HEK293 (cell line): ENCODE results near the gene CLCN3.

Source experiments
- CTCF ChIA-PET: fragments of 350-600 bp; formaldehyde crosslinking; extraction: SDS; loops from one replicate; lab custom pipeline; 2021; ENCODE audit warnings: antibody characterized with exemption; lab: Yijun Ruan, JAX
- POLR2A ChIA-PET: fragments of 300-600 bp; formaldehyde crosslinking; extraction: SDS; loops from one replicate; lab custom pipeline; 2020; ENCODE audit warnings: antibody characterized with exemption, inconsistent platforms; lab: Yijun Ruan, JAX
- H3K27ac ChIP-seq: fragments of 200-500 bp; sonication (Bioruptor generic); 2 replicates; pipeline ENCODE4 v1.5.1; 2014; ENCODE audit warnings: low read depth, low read length, control low read depth, inconsistent platforms; ENCODE audit errors: extremely low read depth
- H3K36me3 ChIP-seq, 2 experiments: fragments of 200-500 bp in 1 of 2; sonication (Bioruptor generic) in 1 of 2; 1 replicate in 1 of 2; 2 replicates in 1 of 2; pipeline ENCODE4 v1.5.1; 2014 to 2017; ENCODE audit warnings: inconsistent platforms in 2 of 2, low read length in 2 of 2; ENCODE audit not compliant: control insufficient read depth in 2 of 2, insufficient read depth in 1 of 2
- H3K4me1 ChIP-seq: fragments of 200-500 bp; sonication (Bioruptor generic); 2 replicates; pipeline ENCODE4 v1.5.1; 2014; ENCODE audit warnings: mild to moderate bottlenecking, low read length, inconsistent platforms; ENCODE audit not compliant: control insufficient read depth, insufficient read depth
- H3K4me3 ChIP-seq: 2 replicates; pipeline ENCODE4 v1.5.1; 2011; ENCODE audit warnings: low read depth, mild to moderate bottlenecking, control low read depth, low read length, moderate library complexity
- H3K9me3 ChIP-seq: fragments of 200-500 bp; sonication (Bioruptor generic); 2 replicates; pipeline ENCODE4 v1.5.1; 2014; ENCODE audit warnings: low read depth, low read length, inconsistent platforms; ENCODE audit not compliant: control insufficient read depth, insufficient read depth
- IKZF3 ChIP-seq: fragments of 450-650 bp; IDR thresholded peaks from 2 replicates; pipeline ENCODE4 v1.5.0; 2018; ENCODE audit warnings: missing biosample characterization, mild to moderate bottlenecking, missing genetic modification characterization, moderate library complexity
- KLF9 ChIP-seq: fragments of 450-650 bp; formaldehyde crosslinking; IDR thresholded peaks from 2 replicates; pipeline ENCODE4 v1.5.1; 2016; ENCODE audit warnings: missing biosample characterization, missing genetic modification characterization, low read depth
- MYNN ChIP-seq: fragments of 450-650 bp; formaldehyde crosslinking; IDR thresholded peaks from 2 replicates; pipeline ENCODE4 v1.5.1; 2016; ENCODE audit warnings: missing biosample characterization, missing genetic modification characterization, borderline replicate concordance
- MZF1 ChIP-seq: fragments of 450-650 bp; formaldehyde crosslinking; IDR thresholded peaks from 2 replicates; pipeline ENCODE4 v1.5.1; 2017; ENCODE audit warnings: missing biosample characterization, missing genetic modification characterization, borderline replicate concordance
- SP7 ChIP-seq: fragments of 450-650 bp; formaldehyde crosslinking; IDR thresholded peaks from 2 replicates; pipeline ENCODE4 v1.5.1; 2016; ENCODE audit warnings: missing biosample characterization, missing genetic modification characterization
- TCF7L2 ChIP-seq: IDR thresholded peaks from 2 replicates; pipeline ENCODE4 v1.6.1; 2011; ENCODE audit warnings: low read depth, mild to moderate bottlenecking, inconsistent platforms, low read length, moderate library complexity, borderline replicate concordance
- ZBTB17 ChIP-seq: fragments of 450-650 bp; formaldehyde crosslinking; IDR thresholded peaks from 2 replicates; pipeline ENCODE4 v1.5.1; 2016; ENCODE audit warnings: missing biosample characterization, missing genetic modification characterization
- ZBTB48 ChIP-seq: fragments of 450-650 bp; formaldehyde crosslinking; IDR thresholded peaks from 2 replicates; pipeline ENCODE4 v1.5.1; 2016; ENCODE audit warnings: missing biosample characterization, missing genetic modification characterization
- ZBTB8A ChIP-seq: fragments of 450-650 bp; formaldehyde crosslinking; IDR thresholded peaks from 2 replicates; pipeline ENCODE4 v1.5.1; 2016; ENCODE audit warnings: missing biosample characterization, missing genetic modification characterization
- ZFP41 ChIP-seq: fragments of 450-650 bp; formaldehyde crosslinking; IDR thresholded peaks from 2 replicates; pipeline ENCODE4 v1.5.1; 2016; ENCODE audit warnings: missing biosample characterization, missing genetic modification characterization, borderline replicate concordance
- ZFP69B ChIP-seq: fragments of 450-650 bp; formaldehyde crosslinking; IDR thresholded peaks from 2 replicates; pipeline ENCODE4 v1.5.1; 2016; ENCODE audit warnings: missing biosample characterization, missing genetic modification characterization
- ZNF335 ChIP-seq: fragments of 450-650 bp; formaldehyde crosslinking; conservative IDR thresholded peaks from 2 replicates; pipeline ENCODE4 v1.5.1; 2016; ENCODE audit warnings: missing biosample characterization, missing genetic modification characterization
- ZNF521 ChIP-seq: fragments of 450-650 bp; formaldehyde crosslinking; IDR thresholded peaks from 2 replicates; pipeline ENCODE4 v1.5.1; 2017; ENCODE audit warnings: missing biosample characterization, mild to moderate bottlenecking, missing genetic modification characterization
- ZNF544 ChIP-seq: fragments of 450-650 bp; formaldehyde crosslinking; IDR thresholded peaks from 2 replicates; pipeline ENCODE4 v1.5.0; 2017; ENCODE audit warnings: missing biosample characterization, missing genetic modification characterization
- ZNF610 ChIP-seq: fragments of 450-650 bp; formaldehyde crosslinking; IDR thresholded peaks from 2 replicates; pipeline ENCODE4 v1.5.1; 2016; ENCODE audit warnings: missing biosample characterization, missing genetic modification characterization, borderline replicate concordance
- ZNF623 ChIP-seq: fragments of 450-650 bp; formaldehyde crosslinking; IDR thresholded peaks from 2 replicates; pipeline ENCODE4 v1.5.1; 2016; ENCODE audit warnings: missing biosample characterization, missing genetic modification characterization
- ZNF654 ChIP-seq: fragments of 450-650 bp; formaldehyde crosslinking; IDR thresholded peaks from 2 replicates; pipeline ENCODE4 v1.5.1; 2016; ENCODE audit warnings: low read depth, missing biosample characterization, missing genetic modification characterization
- ZNF660 ChIP-seq: fragments of 450-650 bp; IDR thresholded peaks from 2 replicates; pipeline ENCODE4 v1.5.1; 2018; ENCODE audit warnings: missing biosample characterization, mild to moderate bottlenecking, missing genetic modification characterization
- ZNF776 ChIP-seq: fragments of 450-650 bp; formaldehyde crosslinking; IDR thresholded peaks from 2 replicates; pipeline ENCODE4 v1.5.0; 2017; ENCODE audit warnings: missing biosample characterization, missing genetic modification characterization, borderline replicate concordance
- TF ChIP-seq, protein P1 (sequence below): fragments of 450-650 bp; formaldehyde crosslinking; conservative IDR thresholded peaks from 2 replicates; pipeline ENCODE4 v1.5.1; 2016; ENCODE audit warnings: low read depth, missing biosample characterization, missing genetic modification characterization
- TF ChIP-seq, protein P2 (sequence below): fragments of 450-650 bp; formaldehyde crosslinking; IDR thresholded peaks from 2 replicates; pipeline ENCODE4 v1.5.1; 2016; ENCODE audit warnings: missing biosample characterization, missing genetic modification characterization
- TF ChIP-seq, protein P3 (sequence below): fragments of 450-650 bp; formaldehyde crosslinking; IDR thresholded peaks from 2 replicates; pipeline ENCODE4 v1.5.1; 2016; ENCODE audit warnings: missing biosample characterization, missing genetic modification characterization
- TF ChIP-seq, protein P4 (sequence below): fragments of 450-650 bp; formaldehyde crosslinking; IDR thresholded peaks from 2 replicates; pipeline ENCODE4 v1.5.1; 2016; ENCODE audit warnings: missing biosample characterization, missing genetic modification characterization

CLCN3 gene

GRCh38 chr4:169611991-169612870, 8.1 kb upstream of the CLCN3 start, which contains the start of gene NEK1 (continued):
- TF ChIP-seq, protein P1, sequence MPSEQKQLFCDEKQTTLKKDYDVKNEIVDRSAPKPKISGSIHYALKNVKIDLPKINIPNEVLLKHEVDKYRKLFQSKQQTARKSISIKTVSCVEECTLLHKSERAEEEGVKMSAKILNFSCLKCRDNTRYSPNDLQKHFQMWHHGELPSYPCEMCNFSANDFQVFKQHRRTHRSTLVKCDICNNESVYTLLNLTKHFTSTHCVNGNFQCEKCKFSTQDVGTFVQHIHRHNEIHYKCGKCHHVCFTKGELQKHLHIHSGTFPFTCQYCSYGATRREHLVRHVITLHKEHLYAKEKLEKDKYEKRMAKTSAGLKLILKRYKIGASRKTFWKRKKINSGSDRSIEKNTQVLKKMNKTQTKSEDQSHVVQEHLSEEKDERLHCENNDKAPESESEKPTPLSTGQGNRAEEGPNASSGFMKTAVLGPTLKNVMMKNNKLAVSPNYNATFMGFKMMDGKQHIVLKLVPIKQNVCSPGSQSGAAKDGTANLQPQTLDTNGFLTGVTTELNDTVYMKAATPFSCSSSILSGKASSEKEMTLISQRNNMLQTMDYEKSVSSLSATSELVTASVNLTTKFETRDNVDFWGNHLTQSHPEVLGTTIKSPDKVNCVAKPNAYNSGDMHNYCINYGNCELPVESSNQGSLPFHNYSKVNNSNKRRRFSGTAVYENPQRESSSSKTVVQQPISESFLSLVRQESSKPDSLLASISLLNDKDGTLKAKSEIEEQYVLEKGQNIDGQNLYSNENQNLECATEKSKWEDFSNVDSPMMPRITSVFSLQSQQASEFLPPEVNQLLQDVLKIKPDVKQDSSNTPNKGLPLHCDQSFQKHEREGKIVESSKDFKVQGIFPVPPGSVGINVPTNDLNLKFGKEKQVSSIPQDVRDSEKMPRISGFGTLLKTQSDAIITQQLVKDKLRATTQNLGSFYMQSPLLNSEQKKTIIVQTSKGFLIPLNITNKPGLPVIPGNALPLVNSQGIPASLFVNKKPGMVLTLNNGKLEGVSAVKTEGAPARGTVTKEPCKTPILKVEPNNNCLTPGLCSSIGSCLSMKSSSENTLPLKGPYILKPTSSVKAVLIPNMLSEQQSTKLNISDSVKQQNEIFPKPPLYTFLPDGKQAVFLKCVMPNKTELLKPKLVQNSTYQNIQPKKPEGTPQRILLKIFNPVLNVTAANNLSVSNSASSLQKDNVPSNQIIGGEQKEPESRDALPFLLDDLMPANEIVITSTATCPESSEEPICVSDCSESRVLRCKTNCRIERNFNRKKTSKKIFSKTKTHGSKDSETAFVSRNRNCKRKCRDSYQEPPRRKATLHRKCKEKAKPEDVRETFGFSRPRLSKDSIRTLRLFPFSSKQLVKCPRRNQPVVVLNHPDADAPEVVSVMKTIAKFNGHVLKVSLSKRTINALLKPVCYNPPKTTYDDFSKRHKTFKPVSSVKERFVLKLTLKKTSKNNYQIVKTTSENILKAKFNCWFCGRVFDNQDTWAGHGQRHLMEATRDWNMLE (tag by site-specific recombination) = no peak
- peak; percentile 64; the same call in 1 of the 2 replicates for TF ChIP-seq SP7 (tag by site-specific recombination)
- TF ChIP-seq, protein P2, sequence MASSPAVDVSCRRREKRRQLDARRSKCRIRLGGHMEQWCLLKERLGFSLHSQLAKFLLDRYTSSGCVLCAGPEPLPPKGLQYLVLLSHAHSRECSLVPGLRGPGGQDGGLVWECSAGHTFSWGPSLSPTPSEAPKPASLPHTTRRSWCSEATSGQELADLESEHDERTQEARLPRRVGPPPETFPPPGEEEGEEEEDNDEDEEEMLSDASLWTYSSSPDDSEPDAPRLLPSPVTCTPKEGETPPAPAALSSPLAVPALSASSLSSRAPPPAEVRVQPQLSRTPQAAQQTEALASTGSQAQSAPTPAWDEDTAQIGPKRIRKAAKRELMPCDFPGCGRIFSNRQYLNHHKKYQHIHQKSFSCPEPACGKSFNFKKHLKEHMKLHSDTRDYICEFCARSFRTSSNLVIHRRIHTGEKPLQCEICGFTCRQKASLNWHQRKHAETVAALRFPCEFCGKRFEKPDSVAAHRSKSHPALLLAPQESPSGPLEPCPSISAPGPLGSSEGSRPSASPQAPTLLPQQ (tag by site-specific recombination) = 0 out of 2 replicates have a peak, but pooled peaks have one; percentile 56
- TF ChIP-seq KLF9 (tag by site-specific recombination) = peak; percentile 44
- no peak for TF ChIP-seq MYNN
- peak; percentile 20; the same call in 1 of the 2 replicates for TF ChIP-seq ZNF610 (tag by site-specific recombination)

DNA sequence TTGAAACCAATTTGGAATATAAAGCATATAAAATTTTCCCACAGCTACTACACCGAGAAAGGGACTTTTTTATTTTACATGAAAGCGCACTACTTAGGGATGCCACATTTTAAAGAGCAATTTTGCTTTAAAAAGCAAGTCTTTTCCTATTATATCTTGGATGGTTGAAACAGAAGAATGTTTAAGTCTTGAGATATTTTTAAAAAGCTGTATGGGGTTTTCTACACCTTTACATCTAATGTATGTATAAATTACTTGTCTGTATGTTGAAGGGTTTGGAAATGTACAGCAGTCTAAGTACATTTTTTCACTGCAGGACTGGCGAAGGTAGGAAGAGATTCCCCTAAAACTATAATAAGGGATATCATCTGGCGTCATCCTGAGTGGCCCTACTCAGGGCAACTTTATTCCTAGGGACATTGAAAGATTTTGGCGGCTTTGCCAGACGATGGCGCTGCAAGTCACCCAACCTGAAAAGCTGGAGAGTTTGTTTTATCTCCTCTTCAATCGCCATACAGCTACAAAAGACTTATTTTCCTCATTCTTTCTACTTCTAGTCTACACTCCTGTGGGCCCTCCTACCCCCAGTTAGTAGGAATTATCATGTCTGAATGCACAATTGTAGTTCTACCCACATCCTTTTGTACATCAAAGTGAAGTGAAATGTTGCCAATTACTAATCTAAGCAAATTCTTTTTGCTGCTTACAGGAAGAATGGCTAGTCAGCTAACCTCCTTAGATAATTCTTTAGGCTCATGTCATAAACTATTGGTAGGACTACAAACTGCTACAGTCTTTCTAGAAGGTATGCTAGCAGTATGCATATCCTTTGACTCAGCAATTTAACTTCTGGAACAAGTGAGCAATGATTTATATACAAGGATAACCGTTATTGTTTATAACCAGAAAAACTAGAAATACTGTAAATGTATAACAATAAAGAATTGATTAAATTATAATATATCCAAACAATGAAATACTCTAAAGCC, 7.2 kb upstream of the CLCN3 start:
- Histone ChIP-seq H3K27ac (no peak overlapping the region), H3K9me3 (no peaks in the 10 kb centered on the region), H3K4me1 (no peaks in the 10 kb centered on the region), H3K36me3 (no peaks in the 10 kb centered on the region), H3K4me3 (peak overlapping the region; percentile 97)
- ChIA-PET POLR2A (interaction anchor here (0.6 to 1.5 kb wide), 5 partner anchors 8 to 414 kb away, joined by 3 to 8 read pairs (median 4); partner anchors contain the start of gene HPF1), CTCF (interaction anchor here (0.6 to 1.8 kb wide), 21 partner anchors 14 to 725 kb away, joined by 3 to 14 read pairs (median 4); no protein-coding TSS in a partner anchor)
- TF ChIP-seq ZBTB48 (tag by site-specific recombination) (peak; percentile 82), ZNF544 (no peak), ZFP69B (tag by site-specific recombination) (no peak), TCF7L2 (no peak), IKZF3 (tag by site-specific recombination) (0 out of 2 replicates have a peak, but pooled peaks have one; percentile 28), ZNF521 (tag by site-specific recombination) (no peak), ZNF623 (tag by site-specific recombination) (no peak), ZFP41 (no peak), ZNF335 (peak; percentile 47; the same call in 1 of the 2 replicates), KLF9 (tag by site-specific recombination) (no peak), ZBTB17 (tag by site-specific recombination) (no peak), ZNF654 (tag by site-specific recombination) (peak; percentile 85), ZBTB8A (peak; percentile 64), ZNF776 (tag by site-specific recombination) (no peak), ZNF660 (tag by site-specific recombination) (peak; percentile 79), MZF1 (tag by site-specific recombination) (no peak), ZNF610 (tag by site-specific recombination) (no peak)
- TF ChIP-seq, protein P3, sequence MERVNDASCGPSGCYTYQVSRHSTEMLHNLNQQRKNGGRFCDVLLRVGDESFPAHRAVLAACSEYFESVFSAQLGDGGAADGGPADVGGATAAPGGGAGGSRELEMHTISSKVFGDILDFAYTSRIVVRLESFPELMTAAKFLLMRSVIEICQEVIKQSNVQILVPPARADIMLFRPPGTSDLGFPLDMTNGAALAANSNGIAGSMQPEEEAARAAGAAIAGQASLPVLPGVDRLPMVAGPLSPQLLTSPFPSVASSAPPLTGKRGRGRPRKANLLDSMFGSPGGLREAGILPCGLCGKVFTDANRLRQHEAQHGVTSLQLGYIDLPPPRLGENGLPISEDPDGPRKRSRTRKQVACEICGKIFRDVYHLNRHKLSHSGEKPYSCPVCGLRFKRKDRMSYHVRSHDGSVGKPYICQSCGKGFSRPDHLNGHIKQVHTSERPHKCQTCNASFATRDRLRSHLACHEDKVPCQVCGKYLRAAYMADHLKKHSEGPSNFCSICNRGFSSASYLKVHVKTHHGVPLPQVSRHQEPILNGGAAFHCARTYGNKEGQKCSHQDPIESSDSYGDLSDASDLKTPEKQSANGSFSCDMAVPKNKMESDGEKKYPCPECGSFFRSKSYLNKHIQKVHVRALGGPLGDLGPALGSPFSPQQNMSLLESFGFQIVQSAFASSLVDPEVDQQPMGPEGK (tag by site-specific recombination) = no peak
- TF ChIP-seq, protein P4, sequence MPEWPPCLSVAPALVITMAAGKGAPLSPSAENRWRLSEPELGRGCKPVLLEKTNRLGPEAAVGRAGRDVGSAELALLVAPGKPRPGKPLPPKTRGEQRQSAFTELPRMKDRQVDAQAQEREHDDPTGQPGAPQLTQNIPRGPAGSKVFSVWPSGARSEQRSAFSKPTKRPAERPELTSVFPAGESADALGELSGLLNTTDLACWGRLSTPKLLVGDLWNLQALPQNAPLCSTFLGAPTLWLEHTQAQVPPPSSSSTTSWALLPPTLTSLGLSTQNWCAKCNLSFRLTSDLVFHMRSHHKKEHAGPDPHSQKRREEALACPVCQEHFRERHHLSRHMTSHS (tag by site-specific recombination) = no peak
